Measurements from ENCODE around the gene TGFB1.
A peak's percentile ranks its signal among the peaks of the same experiment; 100 is the strongest.
"Not testable (repeated sequence)": the region's sequence is repeated elsewhere in the genome, so short reads cannot be mapped to it uniquely, and the experiment has no call there.

TGFB1 gene

GRCh38 chr19:41384351-41384750 is 30.6 kb upstream of the TGFB1 start:
- POLR2A ChIA-PET: no interaction called here

GRCh38 chr19:41381536-41381935 is 27.8 kb upstream of the TGFB1 start:
- CTCF ChIA-PET: interaction anchor here (0.7 to 1.7 kb wide), 5 partner anchors 9 to 78 kb away, joined by 3 to 6 read pairs (median 3); partner anchors contain the start of gene B9D2
- peaks cover 0 to 19% (median 13%) of the 10 kb centered on the region in 4 experiments for H3K4me1 ChIP-seq (ENCODE audit: control extremely low read depth in 1 of 4, control insufficient read depth in 4 of 4, insufficient read depth in 4 of 4, low read length in 3 of 4)
- H3K4me3 ChIP-seq (ENCODE audit: control insufficient read depth in 1 of 7, extremely low read depth in 1 of 7, insufficient read depth in 4 of 7, low read depth in 2 of 7, low read length in 6 of 7); H3K27me3 ChIP-seq (replicated peaks in 2 of 5; ENCODE audit: control insufficient read depth in 4 of 5, insufficient read depth in 5 of 5, low read length in 4 of 5); H3K9me3 ChIP-seq (ENCODE audit: control extremely low read depth in 1 of 5, control insufficient read depth in 4 of 5, insufficient read depth in 2 of 5, low read depth in 1 of 5, low read length in 4 of 5); H3K27ac ChIP-seq (ENCODE audit: insufficient read depth in 1 of 2, low read depth in 1 of 2, low read length in 2 of 2, poor library complexity in 1 of 2, severe bottlenecking in 2 of 2); POLR2A ChIA-PET; DNase-seq: not testable (repeated sequence)
- H3K36me3 ChIP-seq (ENCODE audit: control insufficient read depth in 4 of 4, insufficient read depth in 4 of 4, low read length in 3 of 4): peaks cover 6 to 30% (median 21%) of the 10 kb centered on the region in 4 experiments
- 97% methylated on average over 7 of the region's 8 CpGs for WGBS (ENCODE audit: insufficient coverage)

More at GRCh38 chr19:41384351-41384750, 30.6 kb upstream of the TGFB1 start:
- CTCF ChIA-PET: interaction anchor here (0.8 to 1.7 kb wide), 4 partner anchors 9 to 43 kb away, joined by 3 to 5 read pairs (median 3); no protein-coding TSS in a partner anchor
- Histone ChIP-seq H3K4me3 (ENCODE audit: control insufficient read depth in 1 of 7, extremely low read depth in 1 of 7, insufficient read depth in 4 of 7, low read depth in 2 of 7, low read length in 6 of 7) (no peak overlapping the region), H3K27ac (ENCODE audit: insufficient read depth in 1 of 2, low read depth in 1 of 2, low read length in 2 of 2, poor library complexity in 1 of 2, severe bottlenecking in 2 of 2) (no peak overlapping the region), H3K36me3 (ENCODE audit: control insufficient read depth in 4 of 4, insufficient read depth in 4 of 4, low read length in 3 of 4) (peaks cover 10 to 54% (median 37%) of the 10 kb centered on the region in 4 experiments), H3K4me1 (ENCODE audit: control extremely low read depth in 1 of 4, control insufficient read depth in 4 of 4, insufficient read depth in 4 of 4, low read length in 3 of 4) (peaks cover 0 to 2% (median 0%) of the 10 kb centered on the region in 4 experiments), H3K27me3 (replicated peaks in 2 of 5; ENCODE audit: control insufficient read depth in 4 of 5, insufficient read depth in 5 of 5, low read length in 4 of 5) (no peaks in the 10 kb centered on the region), H3K9me3 (ENCODE audit: control extremely low read depth in 1 of 5, control insufficient read depth in 4 of 5, insufficient read depth in 2 of 5, low read depth in 1 of 5, low read length in 4 of 5) (no peaks in the 10 kb centered on the region)
- 100% methylated on average over 2 of the region's 5 CpGs for WGBS (ENCODE audit: insufficient coverage)
- no peak for DNase-seq

GRCh38 chr19:41377977-41378709 is 24.4 kb upstream of the TGFB1 start:
- POLR2A ChIA-PET: interaction anchor here (0.6 to 1.1 kb wide), 2 partner anchors 19 to 51 kb away, joined by 3 to 4 read pairs; partner anchors contain the start of gene EXOSC5
- H3K9me3 ChIP-seq (ENCODE audit: control extremely low read depth in 1 of 5, control insufficient read depth in 4 of 5, insufficient read depth in 2 of 5, low read depth in 1 of 5, low read length in 4 of 5): no peaks in the 10 kb centered on the region
- peak overlapping the region in 1 of 7 experiments; percentile 36 for H3K4me3 ChIP-seq (ENCODE audit: control insufficient read depth in 1 of 7, extremely low read depth in 1 of 7, insufficient read depth in 4 of 7, low read depth in 2 of 7, low read length in 6 of 7)
- H3K27me3 ChIP-seq (replicated peaks in 2 of 5; ENCODE audit: control insufficient read depth in 4 of 5, insufficient read depth in 5 of 5, low read length in 4 of 5): no peaks in the 10 kb centered on the region
- H3K36me3 ChIP-seq (ENCODE audit: control insufficient read depth in 4 of 4, insufficient read depth in 4 of 4, low read length in 3 of 4): peaks cover 0 to 13% (median 6%) of the 10 kb centered on the region in 4 experiments
- DNase-seq: peak; percentile 75 to 95 (median 95)
- peaks cover 3 to 31% (median 19%) of the 10 kb centered on the region in 4 experiments for H3K4me1 ChIP-seq (ENCODE audit: control extremely low read depth in 1 of 4, control insufficient read depth in 4 of 4, insufficient read depth in 4 of 4, low read length in 3 of 4)
- no peak overlapping the region for H3K27ac ChIP-seq (ENCODE audit: insufficient read depth in 1 of 2, low read depth in 1 of 2, low read length in 2 of 2, poor library complexity in 1 of 2, severe bottlenecking in 2 of 2)
- CTCF ChIA-PET: interaction anchor here (0.6 to 4.5 kb wide), 14 partner anchors 9 to 970 kb away, joined by 3 to 38 read pairs (median 4); partner anchors contain the start of gene B9D2
- WGBS (ENCODE audit: insufficient coverage): 34% methylated on average over 5 of the region's 9 CpGs

GRCh38 chr19:41376998-41377365 is 23.3 kb upstream of the TGFB1 start:
- DNase-seq: no peak
- WGBS (ENCODE audit: insufficient coverage): 72% methylated on average over 8 of the region's 8 CpGs
- H3K4me1 ChIP-seq (ENCODE audit: control extremely low read depth in 1 of 4, control insufficient read depth in 4 of 4, insufficient read depth in 4 of 4, low read length in 3 of 4): peaks cover 3 to 31% (median 19%) of the 10 kb centered on the region in 4 experiments
- peak overlapping the region in 1 of 2 experiments; percentile 25 for H3K27ac ChIP-seq (ENCODE audit: insufficient read depth in 1 of 2, low read depth in 1 of 2, low read length in 2 of 2, poor library complexity in 1 of 2, severe bottlenecking in 2 of 2)
- POLR2A ChIA-PET: no interaction called here
- CTCF ChIA-PET: interaction anchor here (1.1 to 4.5 kb wide), 4 partner anchors 10 to 54 kb away, joined by 3 to 38 read pairs (median 8); partner anchors contain the start of gene B9D2
- peak overlapping the region in 5 of 7 experiments; percentile 56 to 85 (median 72) for H3K4me3 ChIP-seq (ENCODE audit: control insufficient read depth in 1 of 7, extremely low read depth in 1 of 7, insufficient read depth in 4 of 7, low read depth in 2 of 7, low read length in 6 of 7)
- no peaks in the 10 kb centered on the region for H3K9me3 ChIP-seq (ENCODE audit: control extremely low read depth in 1 of 5, control insufficient read depth in 4 of 5, insufficient read depth in 2 of 5, low read depth in 1 of 5, low read length in 4 of 5)
- H3K27me3 ChIP-seq (replicated peaks in 2 of 5; ENCODE audit: control insufficient read depth in 4 of 5, insufficient read depth in 5 of 5, low read length in 4 of 5): no peaks in the 10 kb centered on the region
- H3K36me3 ChIP-seq (ENCODE audit: control insufficient read depth in 4 of 4, insufficient read depth in 4 of 4, low read length in 3 of 4): peaks cover 0 to 11% (median 1%) of the 10 kb centered on the region in 4 experiments

- POLR2A ChIA-PET: no interaction called here
- 3% methylated on average over 36 of the region's 47 CpGs for WGBS (ENCODE audit: insufficient coverage)
- peak in 2 of 3 donors; percentile 28 to 36 for DNase-seq
- Histone ChIP-seq H3K27me3 (replicated peaks in 2 of 5; ENCODE audit: control insufficient read depth in 4 of 5, insufficient read depth in 5 of 5, low read length in 4 of 5) (no peaks in the 10 kb centered on the region), H3K4me1 (ENCODE audit: control extremely low read depth in 1 of 4, control insufficient read depth in 4 of 4, insufficient read depth in 4 of 4, low read length in 3 of 4) (peaks cover 3 to 31% (median 19%) of the 10 kb centered on the region in 4 experiments), H3K36me3 (ENCODE audit: control insufficient read depth in 4 of 4, insufficient read depth in 4 of 4, low read length in 3 of 4) (peaks cover 0 to 9% (median 1%) of the 10 kb centered on the region in 4 experiments), H3K4me3 (ENCODE audit: control insufficient read depth in 1 of 7, extremely low read depth in 1 of 7, insufficient read depth in 4 of 7, low read depth in 2 of 7, low read length in 6 of 7) (peak within 1 kb of the TSS in 6 of 7 experiments; percentile 43 to 85 (median 66)), H3K9me3 (ENCODE audit: control extremely low read depth in 1 of 5, control insufficient read depth in 4 of 5, insufficient read depth in 2 of 5, low read depth in 1 of 5, low read length in 4 of 5) (no peaks in the 10 kb centered on the region), H3K27ac (ENCODE audit: insufficient read depth in 1 of 2, low read depth in 1 of 2, low read length in 2 of 2, poor library complexity in 1 of 2, severe bottlenecking in 2 of 2) (peak within 1 kb of the TSS in 1 of 2 experiments; percentile 25)
- CTCF ChIA-PET: interaction anchor here (0.9 to 4.5 kb wide), 6 partner anchors 10 to 55 kb away, joined by 3 to 38 read pairs (median 5); partner anchors contain the start of gene B9D2
These were observed 22.7 kb upstream of the TGFB1 start, which contains the start of gene TMEM91 for GRCh38 chr19:41376241-41376997. TMEM91 (plus strand) TSS chr19:41376533; CDS start chr19:41378310, 1,777 bp downstream.

GRCh38 chr19:41373993-41374392 is 20.3 kb upstream of the TGFB1 start:
- WGBS (ENCODE audit: insufficient coverage): 93% methylated on average over 9 of the region's 12 CpGs
- peaks cover 3 to 35% (median 18%) of the 10 kb centered on the region in 4 experiments for H3K4me1 ChIP-seq (ENCODE audit: control extremely low read depth in 1 of 4, control insufficient read depth in 4 of 4, insufficient read depth in 4 of 4, low read length in 3 of 4)
- POLR2A ChIA-PET: no interaction called here

More at GRCh38 chr19:41373993-41374392, 20.3 kb upstream of the TGFB1 start:
- no peaks in the 10 kb centered on the region for H3K27me3 ChIP-seq (replicated peaks in 2 of 5; ENCODE audit: control insufficient read depth in 4 of 5, insufficient read depth in 5 of 5, low read length in 4 of 5)
- H3K4me3 ChIP-seq (ENCODE audit: control insufficient read depth in 1 of 7, extremely low read depth in 1 of 7, insufficient read depth in 4 of 7, low read depth in 2 of 7, low read length in 6 of 7): no peak overlapping the region
- CTCF ChIA-PET: no interaction called here
- DNase-seq: no peak
- H3K9me3 ChIP-seq (ENCODE audit: control extremely low read depth in 1 of 5, control insufficient read depth in 4 of 5, insufficient read depth in 2 of 5, low read depth in 1 of 5, low read length in 4 of 5): no peaks in the 10 kb centered on the region
- peaks cover 0 to 6% (median 0%) of the 10 kb centered on the region in 4 experiments for H3K36me3 ChIP-seq (ENCODE audit: control insufficient read depth in 4 of 4, insufficient read depth in 4 of 4, low read length in 3 of 4)
- H3K27ac ChIP-seq (ENCODE audit: insufficient read depth in 1 of 2, low read depth in 1 of 2, low read length in 2 of 2, poor library complexity in 1 of 2, severe bottlenecking in 2 of 2): no peak overlapping the region
